ENCODE results near the gene SETBP1. TPM values are rescaled to one million over a fixed set of nuclear protein-coding genes. Genes with fewer than 3 reads are reported as not detected.

SETBP1 gene
- total and polyA plus RNA-seq, 2 of the 8 experiments (the other 6 are each of a cell fraction or from before 2014, with no cell fraction given) = 2.0 to 6.5 TPM

DNA sequence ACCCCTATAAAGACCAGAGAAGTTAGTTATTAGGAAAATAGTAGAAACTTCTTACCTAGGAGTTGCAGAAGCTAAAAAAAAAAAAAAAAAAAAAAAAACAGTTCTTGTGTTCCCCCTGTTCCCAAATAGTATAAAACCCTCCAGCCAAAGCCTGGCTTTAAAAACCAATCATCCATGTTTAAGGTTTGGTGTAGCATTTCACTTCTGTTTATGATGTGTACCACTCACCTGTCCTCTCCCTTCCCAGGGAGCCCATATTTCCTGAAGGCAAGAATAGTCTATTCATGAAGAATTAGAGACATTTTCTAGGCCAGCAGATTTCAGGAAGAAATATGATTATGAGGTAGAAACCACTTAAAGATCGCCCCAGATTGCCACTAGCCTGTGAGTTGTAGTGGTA, 273.6 kb downstream of the SETBP1 start:
- Histone ChIP-seq H3K18ac (ENCODE audit: extremely low read depth, low read length) (no peak overlapping the region), H2AK5ac (ENCODE audit: low read depth, low read length) (no peak overlapping the region), H2BK12ac (ENCODE audit: low read depth, low read length) (no peak overlapping the region), H2BK5ac (ENCODE audit: low read depth, low read length) (no peak overlapping the region), H3K27ac (ENCODE audit: low read depth, low read length) (no peak overlapping the region), H3K9me3 (ENCODE audit: insufficient read depth in 2 of 2, low read depth in 1 of 2, low read length in 1 of 2) (no peaks in the 10 kb centered on the region), H3K14ac (ENCODE audit: insufficient read length) (no peak overlapping the region), H3K4ac (replicated peaks; ENCODE audit: insufficient read length, low read depth, low read length) (no peak overlapping the region), H3K23ac (ENCODE audit: insufficient read length) (no peak overlapping the region), H3K79me2 (ENCODE audit: control insufficient read depth in 1 of 2, insufficient read depth in 2 of 2, low read length in 2 of 2) (no peaks in the 10 kb centered on the region), H3K36me3 (ENCODE audit: control insufficient read depth in 2 of 4, insufficient read depth in 4 of 4, low read length in 3 of 4) (no peaks in the 10 kb centered on the region; a peak in 1 of 8 replicates), H3K4me2 (ENCODE audit: insufficient read depth in 1 of 2, low read depth in 2 of 2, low read length in 2 of 2) (no peak overlapping the region), H3K4me3 (ENCODE audit: extremely low read depth in 1 of 4, insufficient read depth in 2 of 4, low read depth in 3 of 4, low read length in 4 of 4) (no peak overlapping the region), H3K79me1 (ENCODE audit: low read depth, low read length) (no peaks in the 10 kb centered on the region), H2BK20ac (ENCODE audit: low read length) (no peak overlapping the region), H4K5ac (ENCODE audit: insufficient read length, low read depth, low read length) (no peak overlapping the region), H3K27me3 (replicated peaks in 1 of 4; ENCODE audit: control insufficient read depth in 3 of 4, extremely low read depth in 1 of 4, insufficient read depth in 3 of 4, low read length in 3 of 4) (no peaks in the 10 kb centered on the region), H3K9ac (replicated peaks in 1 of 4; ENCODE audit: extremely low read depth in 1 of 4, low read depth in 3 of 4, low read length in 3 of 4) (no peak overlapping the region), H4K8ac (ENCODE audit: extremely low read depth, insufficient read depth, low read length) (no peak overlapping the region), H2AFZ (ENCODE audit: low read length) (no peak overlapping the region), H4K20me1 (replicated peaks in 1 of 2; ENCODE audit: control insufficient read depth in 1 of 2, insufficient read depth in 2 of 2, low read length in 2 of 2) (no peaks in the 10 kb centered on the region), H3K4me1 (replicated peaks in 1 of 4; ENCODE audit: control insufficient read depth in 3 of 4, insufficient read depth in 4 of 4, low read length in 3 of 4) (no peaks in the 10 kb centered on the region), H3K56ac (replicated peaks; ENCODE audit: insufficient read length, low read depth, low read length) (no peak overlapping the region), H2BK15ac (ENCODE audit: low read length) (no peak overlapping the region), H3K23me2 (ENCODE audit: low read depth, low read length) (no peaks in the 10 kb centered on the region), H4K91ac (replicated peaks; ENCODE audit: insufficient read length, low read length) (no peak overlapping the region), H2BK120ac (replicated peaks; ENCODE audit: low read depth, low read length) (no peak overlapping the region)
- POLR2A ChIA-PET (ENCODE audit: partially characterized antibody) = no interaction called here
- DNase-seq (ENCODE audit: low read depth in 1 of 2, low spot score in 2 of 2) (no peak), FAIRE-seq (no peak)
- 0% methylated on average over 1 of the region's 1 CpG; no CpG with 5 or more reads in 1 of the 2 experiments for WGBS, 2 experiments (ENCODE audit: extremely low coverage in 1 of 2, insufficient coverage in 1 of 2, insufficient read length in 1 of 2, insufficient replicate concordance in 2 of 2, low coverage in 1 of 2, low lambda C conversion rate in 2 of 2, missing lambda C conversion rate in 1 of 2)
- CTCF ChIA-PET (ENCODE audit: partially characterized antibody) = no interaction called here
- no peak for TF ChIP-seq BACH1 (IDR thresholded peaks at IDR 0.05; ENCODE audit: low read length)
- TF ChIP-seq CTBP2 (IDR thresholded peaks at IDR 0.05; ENCODE audit: borderline replicate concordance, insufficient read depth, insufficient read length, low read length) = no peak
- no peak for TF ChIP-seq ASH2L (IDR thresholded peaks at IDR 0.05; ENCODE audit: low read length)
- TF ChIP-seq GTF2F1 (IDR thresholded peaks at IDR 0.05; ENCODE audit: borderline replicate concordance, low read depth, low read length) = no peak
- no peak for TF ChIP-seq BCL11A (IDR thresholded peaks at IDR 0.05; ENCODE audit: low read depth in 2 of 2, low read length in 2 of 2)
- no peak for TF ChIP-seq EGR1 (IDR thresholded peaks at IDR 0.05; ENCODE audit: borderline replicate concordance, low read depth, low read length)
- TF ChIP-seq YY1 (IDR thresholded peaks at IDR 0.05; ENCODE audit: low read depth, low read length) = no peak
- no peak for TF ChIP-seq SP2 (IDR thresholded peaks at IDR 0.05; ENCODE audit: low read length)
- no peak for TF ChIP-seq CREB1 (IDR thresholded peaks at IDR 0.05)

Measured in H1 (cell line).